ENCODE results near the gene EPHB6.

DNA sequence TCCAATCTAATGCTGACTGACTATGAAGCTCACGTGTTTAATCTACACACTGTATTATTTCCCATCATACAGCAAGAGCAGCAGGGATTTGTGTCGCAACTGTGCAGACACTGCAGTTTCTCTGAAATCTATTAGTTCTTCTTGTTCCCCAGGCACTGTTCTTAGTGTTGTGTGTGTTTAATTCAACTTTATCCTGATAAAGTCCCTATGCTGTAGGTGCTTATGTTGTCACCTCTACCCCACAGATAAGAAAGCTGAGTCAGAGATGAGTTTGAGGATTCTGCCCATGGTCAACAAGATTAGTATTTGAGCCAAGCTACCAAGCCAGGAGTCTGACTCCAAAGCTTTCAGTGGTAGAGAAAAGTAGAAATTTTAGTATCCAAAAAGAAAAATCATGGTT, 22.5 kb upstream of the EPHB6 start:
- no peak for TF ChIP-seq POLR2AphosphoS5 (IDR thresholded peaks at IDR 0.05; ENCODE audit: borderline replicate concordance, low read depth, low read length)
- TF ChIP-seq EZH2 (IDR thresholded peaks at IDR 0.05), result no peak
- TF ChIP-seq FOXP2 (optimal IDR thresholded peaks at IDR 0.05; ENCODE audit: control extremely low read depth, extremely low read length, insufficient read depth), result no peak

Data from SK-N-MC (cell line).